HL-60 (cell line): ENCODE results near the gene SUSD4.

Experiments
- CTCF ChIP-seq: IDR thresholded peaks from one replicate; pipeline ENCODE4 v1.5.1; 2011; ENCODE audit warnings: low read length, control low read depth, inconsistent platforms; ENCODE audit not compliant: insufficient read depth
- POLR2AphosphoS5 ChIP-seq: IDR thresholded peaks from 2 replicates; pipeline ENCODE4 v1.6.1; 2012; ENCODE audit warnings: low read depth
- REST ChIP-seq: IDR thresholded peaks from 2 replicates; pipeline ENCODE4 v1.6.1; 2012; ENCODE audit warnings: low read depth; ENCODE audit not compliant: insufficient replicate concordance
- SPI1 ChIP-seq: IDR thresholded peaks from 2 replicates; pipeline ENCODE4 v1.6.1; 2012; ENCODE audit warnings: low read depth, mild to moderate bottlenecking, borderline replicate concordance

DNA sequence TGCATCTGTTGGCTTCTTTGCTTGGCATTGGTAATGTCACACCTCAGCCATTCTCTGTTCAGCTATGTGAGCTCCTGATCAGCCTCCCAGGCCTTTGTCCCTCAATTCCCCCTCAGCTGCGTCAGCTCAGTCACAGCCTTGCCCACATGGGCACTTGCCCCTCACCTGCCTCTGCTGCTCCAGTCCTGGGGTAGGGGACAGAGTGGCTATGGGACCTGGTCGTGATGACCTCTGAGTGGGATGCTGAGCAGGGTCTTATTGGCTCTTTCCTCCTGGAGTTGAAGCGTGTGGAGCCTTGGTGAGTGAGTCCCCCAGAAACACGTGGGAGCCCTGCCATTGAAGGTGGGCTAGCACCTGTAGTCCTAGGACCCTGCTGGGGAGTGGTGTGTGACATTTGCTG, 159.6 kb downstream of the SUSD4 start:
- no peak for TF ChIP-seq CTCF
- TF ChIP-seq POLR2AphosphoS5, result no peak
- no peak for TF ChIP-seq REST
- TF ChIP-seq SPI1, result no peak
